Measurements from ENCODE around the gene COA7. TPM values are rescaled to one million over a fixed set of nuclear protein-coding genes. Genes with fewer than 3 reads are reported as not detected.

COA7 gene
- total RNA-seq, 1 donor from 2014 or later: 27.3 TPM

- DNase-seq (ENCODE audit: low spot score in 2 of 2): no peak
- no peak for FAIRE-seq
Observed at GRCh38 chr1:52641307-52641706, 56.8 kb downstream of the COA7 start.

- DNase-seq (ENCODE audit: low spot score in 2 of 2) (no peak), FAIRE-seq (no peak)
Observed at GRCh38 chr1:52640697-52641096, 57.5 kb downstream of the COA7 start.

GRCh38 chr1:52637946-52638345, 60.2 kb downstream of the COA7 start:
- DNase-seq (ENCODE audit: low spot score in 2 of 2) (no peak), FAIRE-seq (no peak)

GRCh38 chr1:52636721-52637695, 61.1 kb downstream of the COA7 start:
- no peak for FAIRE-seq

GRCh38 chr1:52635321-52636089, 62.6 kb downstream of the COA7 start:
- FAIRE-seq (no peak), DNase-seq (ENCODE audit: low spot score in 2 of 2) (no peak)

More at GRCh38 chr1:52636721-52637695, 61.1 kb downstream of the COA7 start:
- peak in 1 of 2 donors; percentile 18 for DNase-seq (ENCODE audit: low spot score in 2 of 2)

Small RNA genes lying within 50 kb of the gene (small RNA-seq; reads per million reads assigned to genes)
- not detected for gene RN7SL62P

Other genes starting within 250 kb of the COA7 start
- 130 TPM for gene TUT4, start 145.3 kb downstream of the COA7 start, total RNA-seq
- gene GPX7, start 96.0 kb downstream of the COA7 start, total RNA-seq: 29.3 TPM
- gene SHISAL2A, start 65.2 kb downstream of the COA7 start, total RNA-seq: not detected
- 172 TPM for gene ZYG11B, start 28.1 kb upstream of the COA7 start, total RNA-seq
- gene ZYG11A, start 144.4 kb upstream of the COA7 start, total RNA-seq: 0.41 TPM
- 4.1 TPM for gene ECHDC2, start 223.4 kb upstream of the COA7 start, total RNA-seq
- gene SCP2, start 228.9 kb upstream of the COA7 start, total RNA-seq: 57.5 TPM